ENCODE results near the gene CAPZA1. TPM values are rescaled to one million over a fixed set of nuclear protein-coding genes. Genes with fewer than 3 reads are reported as not detected.

The CAPZA1 gene
- total RNA-seq, 2 donors from 2014 or later = 111 to 122 TPM

- H3K9me3 Mint-ChIP-seq = peaks cover 2% of the 10 kb centered on the region
- Histone ChIP-seq H3K27ac (ENCODE audit: low read depth, low read length) (no peak overlapping the region), H3K4me3 (ENCODE audit: low read length) (no peak overlapping the region), H3K9ac (ENCODE audit: extremely low read depth, low read length, poor library complexity, severe bottlenecking) (no peak overlapping the region), H3K4me1 (ENCODE audit: control insufficient read depth, insufficient read depth, low read length) (no peaks in the 10 kb centered on the region), H3K9me3 (ENCODE audit: control insufficient read depth, low read length) (peaks cover 16% of the 10 kb centered on the region), H3K36me3 (ENCODE audit: control insufficient read depth, insufficient read depth, low read length) (peaks cover 34% of the 10 kb centered on the region), H3K27me3 (ENCODE audit: control insufficient read depth, insufficient read depth, low read length, poor library complexity, severe bottlenecking) (no peaks in the 10 kb centered on the region)
- no peaks in the 10 kb centered on the region for H3K4me1 Mint-ChIP-seq
- H3K36me3 Mint-ChIP-seq (ENCODE audit: low read depth) = peaks cover 37% of the 10 kb centered on the region
- no peak overlapping the region for H3K27ac Mint-ChIP-seq
- H3K27me3 Mint-ChIP-seq (ENCODE audit: insufficient read depth) = no peaks in the 10 kb centered on the region
- no peak for DNase-seq
- TF ChIP-seq CTCF (conservative IDR thresholded peaks at IDR 0.05) = no peak
- no peak overlapping the region for H3K4me3 Mint-ChIP-seq
- WGBS, 2 experiments (ENCODE audit: insufficient coverage in 1 of 2, insufficient read length in 1 of 2) = 98 to 100% methylated on average over 2 of the region's 2 CpGs
Measured at GRCh38 chr1:112643080-112643479, 23.4 kb downstream of the CAPZA1 start.

- no peak overlapping the region for H3K4me3 ChIP-seq (ENCODE audit: low read length)
- Mint-ChIP-seq H3K9me3 (no peaks in the 10 kb centered on the region), H3K4me3 (no peak overlapping the region), H3K27ac (no peak overlapping the region), H3K4me1 (no peaks in the 10 kb centered on the region), H3K36me3 (ENCODE audit: low read depth) (peaks cover 55% of the 10 kb centered on the region), H3K27me3 (ENCODE audit: insufficient read depth) (no peaks in the 10 kb centered on the region)
- H3K27ac ChIP-seq (ENCODE audit: low read depth, low read length) = no peak overlapping the region
- H3K36me3 ChIP-seq (ENCODE audit: control insufficient read depth, insufficient read depth, low read length) = peaks cover 56% of the 10 kb centered on the region
- no peaks in the 10 kb centered on the region for H3K27me3 ChIP-seq (ENCODE audit: control insufficient read depth, insufficient read depth, low read length, poor library complexity, severe bottlenecking)
- 92 to 96% methylated on average over 4 of the region's 4 CpGs for WGBS, 2 experiments (ENCODE audit: insufficient coverage in 1 of 2, insufficient read length in 1 of 2)
- no peak for TF ChIP-seq CTCF (conservative IDR thresholded peaks at IDR 0.05)
- peaks cover 10% of the 10 kb centered on the region for H3K9me3 ChIP-seq (ENCODE audit: control insufficient read depth, low read length)
- DNase-seq = no peak
- no peak overlapping the region for H3K9ac ChIP-seq (ENCODE audit: extremely low read depth, low read length, poor library complexity, severe bottlenecking)
- H3K4me1 ChIP-seq (ENCODE audit: control insufficient read depth, insufficient read depth, low read length) = no peaks in the 10 kb centered on the region
Measured at GRCh38 chr1:112646225-112646624, 26.6 kb downstream of the CAPZA1 start.

GRCh38 chr1:112651205-112651604 lies 31.6 kb downstream of the CAPZA1 start:
- Histone ChIP-seq H3K27ac (ENCODE audit: low read depth, low read length) (no peak overlapping the region), H3K4me3 (ENCODE audit: low read length) (no peak overlapping the region), H3K9me3 (ENCODE audit: control insufficient read depth, low read length) (peaks cover 10% of the 10 kb centered on the region), H3K4me1 (ENCODE audit: control insufficient read depth, insufficient read depth, low read length) (no peaks in the 10 kb centered on the region), H3K36me3 (ENCODE audit: control insufficient read depth, insufficient read depth, low read length) (peaks cover 83% of the 10 kb centered on the region), H3K27me3 (ENCODE audit: control insufficient read depth, insufficient read depth, low read length, poor library complexity, severe bottlenecking) (no peaks in the 10 kb centered on the region), H3K9ac (ENCODE audit: extremely low read depth, low read length, poor library complexity, severe bottlenecking) (no peak overlapping the region)
- no peak for TF ChIP-seq CTCF (conservative IDR thresholded peaks at IDR 0.05)
- Mint-ChIP-seq H3K9me3 (no peaks in the 10 kb centered on the region), H3K4me3 (no peak overlapping the region), H3K27ac (no peak overlapping the region), H3K27me3 (ENCODE audit: insufficient read depth) (no peaks in the 10 kb centered on the region), H3K4me1 (no peaks in the 10 kb centered on the region), H3K36me3 (ENCODE audit: low read depth) (peaks cover 52% of the 10 kb centered on the region)
- 100% methylated on average over 1 of the region's 1 CpG; no CpG with 5 or more reads in 1 of the 2 experiments for WGBS, 2 experiments (ENCODE audit: insufficient coverage in 1 of 2, insufficient read length in 1 of 2)
- DNase-seq = no peak

Measured in endodermal cell (in vitro differentiated cells).